Measurements from ENCODE around the gene PGC.

DNA sequence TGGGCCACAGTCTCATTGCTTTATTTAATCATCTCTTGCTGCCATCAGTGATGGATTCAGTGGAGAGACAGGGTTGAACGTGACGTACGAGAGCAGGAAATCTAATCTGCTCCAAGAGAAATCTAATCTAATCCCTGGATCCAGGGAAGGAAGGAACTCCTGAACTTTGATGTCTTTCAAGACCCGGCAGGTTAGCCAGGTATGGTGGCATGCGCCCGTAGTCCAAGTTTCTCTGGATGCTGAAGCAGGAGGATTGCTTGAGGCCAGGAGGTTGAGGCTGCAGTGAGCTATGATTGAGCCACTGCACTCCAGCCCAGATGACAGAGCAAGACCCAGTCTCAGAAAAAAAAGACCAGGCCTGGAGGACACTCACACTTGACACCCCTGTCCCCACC, 11.4 kb upstream of the PGC start:
- TF ChIP-seq, protein P1, sequence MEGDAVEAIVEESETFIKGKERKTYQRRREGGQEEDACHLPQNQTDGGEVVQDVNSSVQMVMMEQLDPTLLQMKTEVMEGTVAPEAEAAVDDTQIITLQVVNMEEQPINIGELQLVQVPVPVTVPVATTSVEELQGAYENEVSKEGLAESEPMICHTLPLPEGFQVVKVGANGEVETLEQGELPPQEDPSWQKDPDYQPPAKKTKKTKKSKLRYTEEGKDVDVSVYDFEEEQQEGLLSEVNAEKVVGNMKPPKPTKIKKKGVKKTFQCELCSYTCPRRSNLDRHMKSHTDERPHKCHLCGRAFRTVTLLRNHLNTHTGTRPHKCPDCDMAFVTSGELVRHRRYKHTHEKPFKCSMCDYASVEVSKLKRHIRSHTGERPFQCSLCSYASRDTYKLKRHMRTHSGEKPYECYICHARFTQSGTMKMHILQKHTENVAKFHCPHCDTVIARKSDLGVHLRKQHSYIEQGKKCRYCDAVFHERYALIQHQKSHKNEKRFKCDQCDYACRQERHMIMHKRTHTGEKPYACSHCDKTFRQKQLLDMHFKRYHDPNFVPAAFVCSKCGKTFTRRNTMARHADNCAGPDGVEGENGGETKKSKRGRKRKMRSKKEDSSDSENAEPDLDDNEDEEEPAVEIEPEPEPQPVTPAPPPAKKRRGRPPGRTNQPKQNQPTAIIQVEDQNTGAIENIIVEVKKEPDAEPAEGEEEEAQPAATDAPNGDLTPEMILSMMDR (IDR thresholded peaks at IDR 0.05; ENCODE audit: low read length), result no peak
- no peak for TF ChIP-seq EZH2 (optimal IDR thresholded peaks at IDR 0.05; ENCODE audit: low read depth, low read length)
- TF ChIP-seq EZH2phosphoT487 (IDR thresholded peaks at IDR 0.05; ENCODE audit: low read length), result no peak

Data from MM.1S (cell line).